Trophoblast cell (in vitro differentiated cells and primary cell): ENCODE measurements around the gene DNMT3B.

Experiments used
- DNase-seq, 2 donors: peaks; one replicate each; pipeline ENCODE4 v3.0.0-alpha.2; 2016
- H2AFZ ChIP-seq: 2 replicates; pipeline ENCODE4 v1.6.1; 2013; ENCODE audit warnings: low read length, moderate library complexity, mild to moderate bottlenecking; ENCODE audit not compliant: insufficient read depth, poor library complexity
- H2AK5ac ChIP-seq: 2 replicates; pipeline ENCODE4 v1.6.1; 2013; ENCODE audit warnings: mild to moderate bottlenecking, low read length
- H2BK120ac ChIP-seq: 2 replicates; pipeline ENCODE4 v1.6.1; 2013; ENCODE audit warnings: low read length, mild to moderate bottlenecking, moderate library complexity; ENCODE audit not compliant: insufficient read depth, poor library complexity
- H2BK12ac ChIP-seq: 2 replicates; pipeline ENCODE4 v1.6.1; 2013; ENCODE audit warnings: mild to moderate bottlenecking, low read length, moderate library complexity
- H2BK5ac ChIP-seq: 2 replicates; pipeline ENCODE4 v1.6.1; 2013; ENCODE audit warnings: low read length, low read depth, moderate library complexity, mild to moderate bottlenecking; ENCODE audit not compliant: poor library complexity
- H3K14ac ChIP-seq: 2 replicates; pipeline ENCODE4 v1.6.1; 2013; ENCODE audit warnings: mild to moderate bottlenecking, low read length
- H3K18ac ChIP-seq: 2 replicates; pipeline ENCODE4 v1.6.1; 2013; ENCODE audit warnings: mild to moderate bottlenecking, low read length
- H3K23ac ChIP-seq: 2 replicates; pipeline ENCODE4 v1.6.1; 2013; ENCODE audit warnings: low read length
- H3K27ac ChIP-seq: 2 replicates; pipeline ENCODE4 v1.5.1; 2013; ENCODE audit warnings: low read depth, mild to moderate bottlenecking, inconsistent platforms, low read length, moderate library complexity
- H3K27me3 ChIP-seq: 2 replicates; pipeline ENCODE4 v1.6.1; 2013; ENCODE audit warnings: inconsistent platforms, mild to moderate bottlenecking, low read length, moderate library complexity; ENCODE audit not compliant: insufficient read depth
- H3K36me3 ChIP-seq, 2 experiments: 1 replicate in 1 of 2; 2 replicates in 1 of 2; pipeline ENCODE4 v1.6.1; 2013; ENCODE audit warnings: low read length in 2 of 2, mild to moderate bottlenecking in 2 of 2, moderate library complexity in 1 of 2; ENCODE audit not compliant: insufficient read depth in 2 of 2, control insufficient read depth in 1 of 2
- H3K4ac ChIP-seq: 2 replicates; pipeline ENCODE4 v1.6.1; 2013; ENCODE audit warnings: low read depth, mild to moderate bottlenecking, low read length, moderate library complexity
- H3K4me1 ChIP-seq, 2 experiments: 1 replicate in 1 of 2; 2 replicates in 1 of 2; pipeline ENCODE4 v1.6.1; 2013; ENCODE audit warnings: low read length in 2 of 2, mild to moderate bottlenecking in 2 of 2, moderate library complexity in 1 of 2; ENCODE audit not compliant: insufficient read depth in 2 of 2, control insufficient read depth in 1 of 2
- H3K4me2 ChIP-seq: 2 replicates; pipeline ENCODE4 v1.6.1; 2013; ENCODE audit warnings: inconsistent platforms, mild to moderate bottlenecking, low read length, moderate library complexity
- H3K4me3 ChIP-seq: 2 replicates; pipeline ENCODE4 v1.5.1; 2013; ENCODE audit warnings: mild to moderate bottlenecking, low read depth, low read length, inconsistent platforms
- H3K79me1 ChIP-seq: one replicate; pipeline ENCODE4 v1.6.1; 2013; ENCODE audit warnings: low read length
- H3K79me2 ChIP-seq: 2 replicates; pipeline ENCODE4 v1.6.1; 2013; ENCODE audit warnings: low read length, mild to moderate bottlenecking; ENCODE audit not compliant: control insufficient read depth, insufficient read depth, poor library complexity
- H3K9ac ChIP-seq: 2 replicates; pipeline ENCODE4 v1.6.1; 2013; ENCODE audit warnings: mild to moderate bottlenecking, low read length
- H3K9me3 ChIP-seq: 2 replicates; pipeline ENCODE4 v1.6.1; 2013; ENCODE audit warnings: low read depth, mild to moderate bottlenecking, control low read depth, inconsistent platforms, low read length; ENCODE audit not compliant: insufficient read depth
- H4K12ac ChIP-seq: 2 replicates; pipeline ENCODE4 v1.6.1; 2013; ENCODE audit warnings: low read depth, mild to moderate bottlenecking, low read length, moderate library complexity
- H4K8ac ChIP-seq: 2 replicates; pipeline ENCODE4 v1.6.1; 2013; ENCODE audit warnings: low read depth, mild to moderate bottlenecking, low read length, moderate library complexity
- H4K91ac ChIP-seq: one replicate; pipeline ENCODE4 v1.6.1; 2013; ENCODE audit warnings: low read depth, mild to moderate bottlenecking, low read length, moderate library complexity
- WGBS: extraction: QIAGEN DNeasy Blood & Tissue Kit; methylation state at CpG from one replicate; pipeline ENCODE4 v1.1.7; 2013; ENCODE audit warnings: missing lambda C conversion rate; ENCODE audit not compliant: insufficient read length, insufficient coverage; ENCODE audit errors: extremely low coverage; 5-methylcytosine and 5-hydroxymethylcytosine counted together

DNMT3B gene

GRCh38 chr20:32751702-32752457 is 10.3 kb upstream of the DNMT3B start:
- no peaks in the 10 kb centered on the region for H3K27me3 ChIP-seq
- no peak overlapping the region for H3K9ac ChIP-seq
- no peaks in the 10 kb centered on the region for H3K9me3 ChIP-seq
- no peak overlapping the region for H2AFZ ChIP-seq
- H4K8ac ChIP-seq, result no peak overlapping the region
- no peak overlapping the region for H3K4me2 ChIP-seq
- H2BK5ac ChIP-seq, result no peak overlapping the region
- no peaks in the 10 kb centered on the region for H3K79me1 ChIP-seq
- peaks cover 0 to 2% of the 10 kb centered on the region in 2 experiments for H3K4me1 ChIP-seq
- H3K14ac ChIP-seq, result no peak overlapping the region
- H4K91ac ChIP-seq, result peak overlapping the region; percentile 11
- WGBS, result no CpG with 5 or more reads among the region's 6 CpGs
- no peak overlapping the region for H3K4me3 ChIP-seq
- no peak overlapping the region for H3K4ac ChIP-seq
- no peak for DNase-seq
- no peak overlapping the region for H3K18ac ChIP-seq
- no peak overlapping the region for H3K27ac ChIP-seq
- H3K36me3 ChIP-seq, result no peaks in the 10 kb centered on the region
- no peaks in the 10 kb centered on the region for H3K79me2 ChIP-seq
- no peak overlapping the region for H3K23ac ChIP-seq
- no peak overlapping the region for H2AK5ac ChIP-seq
- H4K12ac ChIP-seq, result no peak overlapping the region
- no peak overlapping the region for H2BK120ac ChIP-seq
- H2BK12ac ChIP-seq, result no peak overlapping the region

- H2AK5ac ChIP-seq, result no peak overlapping the region
- no peak overlapping the region for H4K12ac ChIP-seq
- H3K9me3 ChIP-seq, result no peaks in the 10 kb centered on the region
- H3K18ac ChIP-seq, result no peak overlapping the region
- H3K27me3 ChIP-seq, result no peaks in the 10 kb centered on the region
- no peak overlapping the region for H3K4me3 ChIP-seq
- DNase-seq, result peak in 1 of 2 donors; percentile 32
- H2BK5ac ChIP-seq, result no peak overlapping the region
- H2BK12ac ChIP-seq, result no peak overlapping the region
- H3K4me2 ChIP-seq, result no peak overlapping the region
- no peak overlapping the region for H4K8ac ChIP-seq
- H3K27ac ChIP-seq, result no peak overlapping the region
- H3K36me3 ChIP-seq, result no peaks in the 10 kb centered on the region
- H4K91ac ChIP-seq, result no peak overlapping the region
- H3K4me1 ChIP-seq, result peaks cover 0 to 2% of the 10 kb centered on the region in 2 experiments
- H3K14ac ChIP-seq, result no peak overlapping the region
- H3K79me2 ChIP-seq, result no peaks in the 10 kb centered on the region
- H2BK120ac ChIP-seq, result no peak overlapping the region
- no peak overlapping the region for H3K4ac ChIP-seq
- H3K79me1 ChIP-seq, result no peaks in the 10 kb centered on the region
- no peak overlapping the region for H2AFZ ChIP-seq
- WGBS, result no CpG with 5 or more reads among the region's 10 CpGs
- no peak overlapping the region for H3K9ac ChIP-seq
- no peak overlapping the region for H3K23ac ChIP-seq
These were observed 9.5 kb upstream of the DNMT3B start for GRCh38 chr20:32752458-32753250.

GRCh38 chr20:32753731-32754130 is 8.5 kb upstream of the DNMT3B start:
- Histone ChIP-seq H3K23ac (no peak overlapping the region), H3K9me3 (no peaks in the 10 kb centered on the region), H3K14ac (no peak overlapping the region), H3K27me3 (no peaks in the 10 kb centered on the region), H3K27ac (no peak overlapping the region), H2AK5ac (no peak overlapping the region), H3K4me1 (peaks cover 0 to 2% of the 10 kb centered on the region in 2 experiments), H3K4ac (no peak overlapping the region), H2BK120ac (no peak overlapping the region), H3K79me2 (no peaks in the 10 kb centered on the region), H2AFZ (no peak overlapping the region), H3K9ac (no peak overlapping the region), H4K12ac (no peak overlapping the region), H2BK5ac (no peak overlapping the region), H4K91ac (no peak overlapping the region), H2BK12ac (no peak overlapping the region), H3K4me2 (no peak overlapping the region), H3K18ac (no peak overlapping the region), H4K8ac (no peak overlapping the region), H3K36me3 (no peaks in the 10 kb centered on the region), H3K4me3 (no peak overlapping the region), H3K79me1 (no peaks in the 10 kb centered on the region)
- no peak for DNase-seq
- no CpG with 5 or more reads among the region's 4 CpGs for WGBS

- Histone ChIP-seq H3K36me3 (no peaks in the 10 kb centered on the region), H3K18ac (no peak overlapping the region), H3K14ac (no peak overlapping the region), H4K91ac (no peak overlapping the region), H3K79me2 (no peaks in the 10 kb centered on the region), H3K4me2 (no peak overlapping the region), H3K4me1 (no peaks in the 10 kb centered on the region), H3K9ac (no peak overlapping the region), H3K27me3 (no peaks in the 10 kb centered on the region), H2BK5ac (no peak overlapping the region), H4K8ac (no peak overlapping the region), H3K9me3 (no peaks in the 10 kb centered on the region), H3K23ac (no peak overlapping the region), H2AK5ac (no peak overlapping the region), H2BK120ac (no peak overlapping the region), H2BK12ac (no peak overlapping the region), H3K79me1 (no peaks in the 10 kb centered on the region), H3K4ac (no peak overlapping the region), H3K4me3 (no peak overlapping the region), H4K12ac (no peak overlapping the region), H2AFZ (no peak overlapping the region), H3K27ac (no peak overlapping the region)
- WGBS, result no CpG with 5 or more reads among the region's 5 CpGs
- DNase-seq, result no peak
These were observed 6.0 kb upstream of the DNMT3B start for GRCh38 chr20:32756156-32756555.
